HG02938 (cell line): Measurements from ENCODE around the gene TBC1D25.

Experiments
- ATAC-seq: cut with Tn5 transposase; IDR thresholded peaks from one replicate; pipeline ENCODE4 v1.9.1; 2021; ENCODE audit warnings: mild to moderate bottlenecking, moderate library complexity; ENCODE audit not compliant: unreplicated experiment

The TBC1D25 gene

DNA sequence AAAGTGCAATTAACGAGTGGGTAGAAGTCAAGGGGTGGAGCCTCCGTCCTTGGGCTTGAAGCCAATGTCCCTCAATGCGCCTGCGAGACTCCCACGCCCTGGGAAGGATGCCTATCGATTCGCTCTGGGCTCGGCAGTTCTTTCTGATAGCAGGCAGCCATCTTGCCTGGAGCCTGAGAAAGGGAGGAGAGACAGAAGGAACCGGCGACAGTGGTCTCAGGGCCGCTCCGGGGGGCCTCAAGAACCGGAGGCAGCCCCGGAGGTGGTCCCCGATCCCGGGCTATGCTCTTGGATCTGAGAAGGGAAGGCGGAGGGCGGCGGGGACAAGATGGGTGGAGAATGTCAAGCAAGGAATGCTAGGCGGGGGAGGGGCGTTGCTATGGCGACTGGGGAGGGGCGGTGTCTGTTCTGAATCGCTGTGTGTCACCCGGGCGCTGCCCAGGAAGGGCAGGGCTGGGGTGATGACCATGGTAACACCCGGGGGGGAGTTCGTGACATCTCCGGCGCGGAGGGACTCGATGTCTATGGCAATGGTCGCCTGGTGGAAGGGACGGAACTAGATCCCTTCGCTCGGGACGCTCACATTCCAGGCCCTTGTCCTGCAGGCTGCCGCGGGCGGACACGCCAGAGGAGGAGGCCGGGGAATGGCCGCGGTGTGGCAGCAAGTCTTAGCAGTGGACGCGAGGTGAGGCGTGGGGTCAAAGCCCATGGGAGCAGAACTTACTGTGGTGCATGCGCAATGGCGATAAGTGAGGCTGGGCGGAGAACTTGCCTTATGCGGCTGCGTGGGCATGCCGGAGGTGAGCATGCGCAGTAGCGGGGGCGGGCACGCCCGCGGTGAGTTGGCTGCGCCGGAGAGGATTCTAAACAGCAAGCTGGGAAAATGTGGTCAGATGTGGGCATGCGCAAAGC, 58.1 kb downstream of the TBC1D25 start, which contains the start of gene WDR13:
Gene WDR13 (plus strand): TSS at position 140 of the 912 bp plus-strand sequence. CDS start 505 bp downstream, at position 645.
- ATAC-seq = peak; percentile 68

GRCh38 chrX:48598614-48599013, 59.1 kb downstream of the TBC1D25 start:
- ATAC-seq = no peak

DNA sequence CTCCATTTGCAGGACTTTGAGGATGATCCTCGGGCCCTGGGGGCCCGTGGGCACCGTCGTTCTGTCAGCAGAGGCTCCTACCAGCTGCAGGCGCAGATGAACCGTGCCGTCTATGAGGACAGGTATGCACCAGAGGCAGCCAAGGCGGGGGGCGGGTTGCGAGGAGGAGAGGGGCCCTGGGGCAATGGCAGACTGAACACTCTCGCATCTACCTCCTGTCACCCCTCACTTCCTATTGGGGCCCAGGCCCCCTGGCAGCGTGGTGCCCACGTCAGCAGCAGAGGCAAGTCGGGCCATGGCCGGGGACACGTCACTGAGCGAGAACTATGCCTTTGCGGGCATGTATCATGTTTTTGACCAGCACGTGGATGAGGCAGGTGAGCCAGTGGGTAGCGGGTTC, 59.8 kb downstream of the TBC1D25 start:
- no peak for ATAC-seq

DNA sequence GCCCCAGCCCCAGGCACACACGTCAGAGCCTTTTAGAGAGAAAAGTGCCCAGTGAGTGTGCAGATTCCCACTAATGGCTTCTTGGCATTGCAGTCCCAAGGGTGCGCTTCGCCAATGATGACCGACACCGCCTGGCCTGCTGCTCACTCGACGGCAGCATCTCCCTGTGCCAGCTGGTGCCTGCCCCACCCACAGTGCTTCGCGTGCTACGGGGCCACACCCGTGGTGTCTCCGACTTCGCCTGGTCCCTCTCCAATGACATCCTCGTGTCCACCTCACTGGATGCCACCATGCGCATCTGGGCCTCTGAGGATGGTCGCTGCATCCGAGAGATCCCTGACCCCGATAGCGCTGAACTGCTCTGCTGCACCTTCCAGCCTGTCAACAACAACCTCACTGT, 60.7 kb downstream of the TBC1D25 start:
- no peak for ATAC-seq

DNA sequence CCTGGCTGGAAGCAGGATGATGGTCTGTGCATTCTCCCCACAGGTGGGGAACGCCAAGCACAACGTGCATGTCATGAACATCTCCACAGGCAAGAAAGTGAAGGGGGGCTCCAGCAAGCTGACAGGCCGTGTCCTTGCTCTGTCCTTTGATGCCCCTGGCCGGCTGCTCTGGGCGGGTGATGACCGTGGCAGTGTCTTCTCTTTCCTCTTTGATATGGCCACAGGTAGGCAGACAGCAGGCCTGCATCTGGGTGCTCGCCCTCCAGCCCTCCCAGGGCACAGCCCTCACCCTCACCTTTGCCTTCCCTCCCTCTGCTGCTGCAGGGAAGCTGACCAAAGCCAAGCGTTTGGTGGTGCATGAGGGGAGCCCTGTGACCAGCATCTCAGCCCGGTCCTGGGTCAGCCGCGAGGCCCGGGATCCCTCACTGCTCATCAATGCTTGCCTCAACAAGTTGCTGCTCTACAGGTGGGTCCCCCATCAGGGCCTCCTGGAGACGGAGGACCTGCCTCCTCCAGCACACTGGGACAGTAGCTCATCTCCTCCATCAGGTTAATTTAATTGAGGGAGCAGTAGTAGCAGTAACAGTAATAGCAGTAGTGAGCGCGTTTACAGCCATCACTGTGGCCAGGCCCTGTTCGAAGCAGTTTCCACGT, 62.4 kb downstream of the TBC1D25 start:
- no peak for ATAC-seq

DNA sequence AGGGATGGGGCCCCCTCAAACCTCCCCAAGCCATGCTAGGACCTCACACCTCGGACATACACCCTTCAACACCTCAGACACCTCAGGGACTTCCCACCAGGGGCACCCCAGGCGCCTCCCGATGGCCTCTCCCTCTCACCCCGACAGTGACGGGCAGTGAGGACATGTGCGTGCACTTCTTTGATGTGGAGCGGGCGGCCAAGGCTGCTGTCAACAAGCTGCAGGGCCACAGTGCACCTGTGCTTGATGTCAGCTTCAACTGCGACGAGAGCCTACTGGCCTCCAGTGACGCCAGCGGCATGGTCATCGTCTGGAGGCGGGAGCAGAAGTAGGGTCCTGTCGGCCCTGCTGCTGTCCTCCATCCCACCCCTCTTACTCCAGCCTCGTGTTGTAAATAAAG, 65.2 kb downstream of the TBC1D25 start:
- ATAC-seq = no peak

GRCh38 chrX:48606091-48606490, 66.6 kb downstream of the TBC1D25 start:
- no peak for ATAC-seq

GRCh38 chrX:48611703-48612102, 72.2 kb downstream of the TBC1D25 start:
- no peak for ATAC-seq
